ENCODE results near the gene METTL1. TPM values are rescaled to one million over a fixed set of nuclear protein-coding genes. Genes with fewer than 3 reads are reported as not detected.
A peak's percentile ranks its signal among the peaks of the same experiment; 100 is the strongest.

METTL1 gene
- total and polyA plus RNA-seq, 9 of the 15 experiments (the other 6 are each of a cell fraction or from before 2014, with no cell fraction given): 12.6 to 65.9 (median 39.2) TPM

GRCh38 chr12:57771873-57772428 is at the start of gene METTL1 (continued):
- no peak for TF ChIP-seq ZBTB49 (CRISPR knock-in tag; IDR thresholded peaks at IDR 0.05; ENCODE audit: borderline replicate concordance)
- no peak for TF ChIP-seq E2F3 (CRISPR knock-in tag; IDR thresholded peaks at IDR 0.05)
- TF ChIP-seq ZMIZ1 (IDR thresholded peaks at IDR 0.05; ENCODE audit: low read depth in 2 of 2, low read length in 2 of 2): no peak
- no peak for TF ChIP-seq TCF3 (CRISPR knock-in tag; IDR thresholded peaks at IDR 0.05)
- no peak for TF ChIP-seq ZNF444 (CRISPR knock-in tag; IDR thresholded peaks at IDR 0.05)
- no peak for TF ChIP-seq ZFP1 (CRISPR knock-in tag; IDR thresholded peaks at IDR 0.05)
- no peak for TF ChIP-seq CGGBP1 (CRISPR knock-in tag; IDR thresholded peaks at IDR 0.05)
- TF ChIP-seq HDAC1 (IDR thresholded peaks at IDR 0.05): peak; percentile 98 to 100; a peak in 3 of 4 replicates
- TF ChIP-seq RBM14 (IDR thresholded peaks at IDR 0.05; ENCODE audit: borderline replicate concordance, insufficient read depth, low read depth, low read length): no peak
- TF ChIP-seq FOXA3 (CRISPR knock-in tag; conservative IDR thresholded peaks at IDR 0.05 in 1 of 2, IDR thresholded peaks at IDR 0.05 in 1 of 2): peak in 1 of 2 experiments; percentile 79; a peak in 2 of 4 replicates
- TF ChIP-seq ZNF217 (CRISPR knock-in tag; IDR thresholded peaks at IDR 0.05): no peak
- TF ChIP-seq KAT2B (IDR thresholded peaks at IDR 0.05; ENCODE audit: low read depth, low read length): no peak
- TF ChIP-seq RBM17 (IDR thresholded peaks at IDR 0.05; ENCODE audit: borderline replicate concordance, low read depth, low read length): no peak
- TF ChIP-seq HMGN3 (IDR thresholded peaks at IDR 0.05; ENCODE audit: borderline replicate concordance, extremely low read depth, insufficient read length, low read depth, low read length): peak; percentile 56
- TF ChIP-seq NCOA2 (IDR thresholded peaks at IDR 0.05; ENCODE audit: partially characterized antibody in 2 of 2): no peak
- no peak for TF ChIP-seq ARID2 (IDR thresholded peaks at IDR 0.05)
- no peak for TF ChIP-seq ZBTB43 (CRISPR knock-in tag; IDR thresholded peaks at IDR 0.05)
- TF ChIP-seq CEBPG (CRISPR knock-in tag; IDR thresholded peaks at IDR 0.05): no peak; the same call in 1 of the 2 replicates
- TF ChIP-seq CEBPG (tag; conservative IDR thresholded peaks at IDR 0.05 in 1 of 2, IDR thresholded peaks at IDR 0.05 in 1 of 2): no peak
- TF ChIP-seq CBX2 (IDR thresholded peaks at IDR 0.05; ENCODE audit: insufficient read depth, low read length, poor library complexity, severe bottlenecking): no peak

Measured in K562 (cell line).